ENCODE measurements around the gene CGNL1.

The CGNL1 gene

DNA sequence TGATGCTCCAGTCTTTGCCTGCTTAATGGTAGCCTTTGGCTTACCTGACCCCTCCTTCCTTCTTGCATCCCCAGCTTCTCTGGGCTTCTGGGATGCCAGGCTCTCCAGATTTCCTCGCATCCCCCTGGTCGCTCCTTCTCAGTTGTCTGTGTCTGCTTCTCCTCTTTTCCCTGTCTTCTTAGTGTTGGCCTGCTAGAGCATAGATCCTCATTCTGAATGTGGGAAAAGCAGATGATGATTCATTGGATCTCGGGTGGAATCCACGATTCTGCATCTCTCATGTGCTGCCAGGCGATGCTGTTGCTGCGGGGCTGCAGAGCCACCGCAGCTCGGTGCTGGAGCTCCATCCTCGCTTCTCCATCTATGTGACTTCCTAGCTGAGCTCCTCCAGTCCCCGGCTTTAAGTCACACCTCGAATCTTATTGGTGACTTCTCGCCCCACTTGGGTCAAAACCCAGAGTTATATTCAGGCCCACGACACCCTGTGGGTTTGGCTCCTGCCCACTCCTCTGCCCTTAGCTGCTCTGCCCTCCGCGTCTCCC lies 47.4 kb downstream of the CGNL1 start:
- DNase-seq (ENCODE audit: low read depth, low spot score) = no peak

DNA sequence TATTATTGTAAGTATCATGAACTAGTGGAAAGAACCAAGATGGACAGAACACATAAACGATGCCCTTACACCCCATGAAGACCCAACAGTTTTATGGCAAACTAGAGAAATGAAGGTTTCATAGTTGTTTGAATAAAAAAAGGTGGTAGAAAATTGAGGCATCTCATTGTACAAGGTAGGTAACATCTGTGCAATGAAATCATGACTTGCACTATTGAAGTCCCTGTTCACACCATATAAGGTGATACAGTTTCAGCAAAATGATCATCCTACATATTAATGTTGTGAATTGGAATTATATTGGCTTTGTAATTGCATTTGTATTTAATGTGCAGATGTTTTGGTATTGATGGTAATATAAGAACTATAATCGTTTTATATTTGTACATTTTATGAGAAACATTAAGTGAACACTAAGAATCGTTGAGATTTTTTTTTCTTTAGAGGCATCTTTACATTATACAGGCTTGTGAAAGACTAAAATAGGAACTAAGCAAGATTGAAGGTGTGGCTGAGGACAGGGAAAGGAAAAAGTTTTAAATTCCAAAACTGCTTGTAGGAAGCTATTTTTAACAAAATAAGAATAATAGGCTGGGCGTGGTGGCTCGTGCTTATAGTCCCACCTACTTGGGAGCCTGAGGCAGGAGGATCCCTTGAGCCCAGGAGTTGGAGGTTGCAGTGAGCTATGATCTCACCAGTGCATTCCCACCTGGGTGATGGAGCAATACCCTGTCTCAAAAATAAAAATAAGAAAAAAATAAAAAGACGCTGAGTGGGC lies 48.5 kb downstream of the CGNL1 start:
- no peak for DNase-seq (ENCODE audit: low read depth, low spot score)

DNA sequence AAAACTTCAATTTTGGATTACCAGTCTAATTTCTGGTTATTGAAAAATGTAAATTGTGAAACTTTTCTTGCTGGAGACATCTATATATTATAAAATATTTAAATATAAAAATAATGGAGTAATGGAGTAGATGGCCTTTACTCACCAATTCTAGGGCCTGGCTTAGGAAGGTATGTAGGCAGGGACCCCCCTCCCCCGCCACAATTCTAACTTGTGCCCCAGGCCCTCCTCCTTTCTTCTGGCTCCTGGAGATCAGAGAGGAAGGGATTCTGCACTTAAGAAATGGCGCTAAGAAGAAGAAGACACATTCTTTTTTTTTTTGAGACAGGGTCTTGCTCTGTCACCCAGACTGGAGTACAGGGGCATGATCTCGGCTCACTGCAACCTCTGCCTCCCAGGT lies 49.5 kb downstream of the CGNL1 start:
- DNase-seq (ENCODE audit: low read depth, low spot score) = no peak

DNA sequence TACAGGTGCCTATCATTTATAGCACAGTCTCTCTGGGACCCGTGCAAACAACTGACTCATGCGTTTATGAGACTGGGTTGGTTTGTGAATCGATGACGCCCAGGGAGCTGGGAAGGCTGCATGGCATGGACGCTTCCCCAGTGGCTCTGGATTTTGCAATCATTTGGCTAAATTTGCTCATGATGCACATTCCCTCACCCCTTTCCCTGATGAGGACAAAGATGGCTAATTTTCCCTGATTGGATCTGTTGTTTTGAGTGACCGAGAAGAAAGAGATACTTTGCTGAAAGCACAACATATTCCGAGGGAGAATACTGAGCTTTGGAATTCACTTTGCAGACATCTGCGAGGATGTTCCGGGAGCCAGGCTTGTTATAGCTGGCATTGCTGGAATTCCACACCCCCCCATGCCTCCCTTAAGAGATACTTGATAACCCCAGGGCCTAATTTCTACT lies 51.1 kb downstream of the CGNL1 start:
- DNase-seq (ENCODE audit: low read depth, low spot score) = peak; percentile 60

DNA sequence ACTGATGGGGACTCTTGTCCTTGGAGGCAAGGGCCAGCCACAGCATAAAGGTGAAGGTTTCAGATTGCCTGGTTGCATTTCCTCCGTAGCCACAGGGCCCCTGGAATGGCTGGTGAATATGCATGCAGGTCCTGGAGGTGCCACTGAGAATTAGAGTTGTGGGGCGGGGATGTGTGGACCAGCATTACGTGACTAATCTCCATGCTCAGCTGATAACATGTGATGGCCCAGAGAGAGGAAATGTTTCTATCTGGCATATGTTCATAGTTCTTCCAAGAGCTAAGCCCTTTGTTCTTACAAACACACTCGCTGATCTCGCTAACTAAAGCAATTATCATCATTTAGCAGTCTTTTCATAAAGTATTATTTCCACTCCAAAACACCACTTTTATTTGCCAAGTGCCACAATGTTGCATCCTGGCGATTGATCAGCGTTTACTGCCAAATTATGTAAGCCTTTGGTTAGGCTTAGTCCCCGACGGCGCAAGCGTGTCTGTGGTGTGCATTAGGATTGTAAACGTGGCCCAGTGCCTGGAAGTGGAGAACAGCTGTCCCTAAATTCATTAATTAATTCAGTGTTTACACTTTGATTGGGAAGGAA lies 55.9 kb downstream of the CGNL1 start:
- DNase-seq (ENCODE audit: low read depth, low spot score) = peak; percentile 60

DNA sequence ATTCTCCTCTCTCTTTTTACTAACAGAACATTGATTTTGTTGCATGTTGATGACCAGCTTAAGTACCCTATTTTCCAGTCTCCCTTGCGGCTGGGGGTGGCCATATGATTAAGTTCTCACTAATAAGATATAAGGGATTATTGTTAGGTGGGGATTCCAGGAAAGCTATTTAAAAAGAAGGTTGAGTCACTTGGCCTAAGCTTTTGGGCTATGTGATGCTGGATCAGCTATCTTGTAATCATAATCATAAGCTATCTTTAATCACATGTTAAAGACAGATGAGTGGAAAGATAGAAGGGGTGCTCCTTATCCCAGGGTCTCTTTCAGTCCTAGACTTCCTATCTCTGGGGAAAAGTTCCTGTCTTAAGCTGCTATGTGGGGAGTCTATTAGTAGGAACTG lies 59.9 kb downstream of the CGNL1 start:
- DNase-seq (ENCODE audit: low read depth, low spot score) = no peak

DNA sequence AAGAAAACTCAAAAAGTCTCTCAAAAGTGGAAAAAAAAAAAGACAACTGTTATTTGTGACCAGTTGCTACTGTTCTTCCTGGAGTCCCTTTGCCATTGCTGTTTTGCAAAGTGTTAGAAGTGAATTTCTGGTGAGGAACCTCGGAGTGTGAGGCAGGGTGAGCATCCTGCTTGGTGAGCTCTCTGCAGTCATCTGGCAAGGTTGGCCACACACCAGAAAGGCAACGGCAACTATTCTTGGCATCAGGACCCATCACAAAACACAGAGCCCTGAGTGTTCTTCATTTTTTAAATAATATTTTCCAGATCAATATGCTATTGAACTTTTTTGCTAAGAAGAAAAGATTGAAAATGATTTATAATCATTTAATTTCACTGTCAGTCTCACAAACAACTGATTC lies 60.7 kb downstream of the CGNL1 start:
- no peak for DNase-seq (ENCODE audit: low read depth, low spot score)

DNA sequence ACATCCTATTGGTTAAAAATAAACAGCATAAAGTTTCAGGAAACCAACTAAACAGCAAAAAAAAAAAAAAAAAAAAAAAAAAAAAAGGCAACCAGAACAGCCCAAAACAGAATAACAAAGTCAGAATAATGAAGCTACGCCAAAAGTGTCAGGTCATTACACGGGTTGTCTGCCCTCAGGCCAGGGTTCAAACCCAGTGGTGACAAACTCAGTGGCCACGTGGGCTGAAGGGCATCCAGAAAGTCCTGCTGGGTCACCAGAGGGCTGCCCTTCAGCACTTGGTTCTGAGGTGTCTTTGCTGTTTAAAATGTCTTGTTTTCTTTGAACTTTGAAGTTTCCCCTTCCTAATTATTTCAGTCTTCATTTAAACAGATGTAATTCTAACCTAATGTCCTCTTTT lies 61.3 kb downstream of the CGNL1 start:
- DNase-seq (ENCODE audit: low read depth, low spot score) = no peak

DNA sequence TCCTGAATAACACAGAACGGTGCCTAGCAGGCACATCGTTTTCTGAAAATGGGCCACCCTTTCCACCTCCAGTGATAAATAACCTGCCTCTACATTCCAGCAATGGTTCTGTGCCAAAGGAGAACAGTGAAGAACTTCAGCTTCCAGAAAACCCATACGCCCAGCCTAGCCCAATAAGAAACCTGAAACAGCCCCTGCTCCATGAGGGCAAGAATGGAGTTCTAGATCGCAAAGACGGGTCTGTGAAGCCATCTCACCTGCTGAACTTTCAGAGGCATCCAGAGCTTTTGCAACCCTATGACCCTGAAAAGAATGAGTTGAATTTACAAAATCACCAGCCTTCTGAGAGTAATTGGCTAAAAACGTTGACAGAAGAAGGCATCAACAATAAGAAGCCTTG lies 61.9 kb downstream of the CGNL1 start:
- DNase-seq (ENCODE audit: low read depth, low spot score) = no peak

DNA sequence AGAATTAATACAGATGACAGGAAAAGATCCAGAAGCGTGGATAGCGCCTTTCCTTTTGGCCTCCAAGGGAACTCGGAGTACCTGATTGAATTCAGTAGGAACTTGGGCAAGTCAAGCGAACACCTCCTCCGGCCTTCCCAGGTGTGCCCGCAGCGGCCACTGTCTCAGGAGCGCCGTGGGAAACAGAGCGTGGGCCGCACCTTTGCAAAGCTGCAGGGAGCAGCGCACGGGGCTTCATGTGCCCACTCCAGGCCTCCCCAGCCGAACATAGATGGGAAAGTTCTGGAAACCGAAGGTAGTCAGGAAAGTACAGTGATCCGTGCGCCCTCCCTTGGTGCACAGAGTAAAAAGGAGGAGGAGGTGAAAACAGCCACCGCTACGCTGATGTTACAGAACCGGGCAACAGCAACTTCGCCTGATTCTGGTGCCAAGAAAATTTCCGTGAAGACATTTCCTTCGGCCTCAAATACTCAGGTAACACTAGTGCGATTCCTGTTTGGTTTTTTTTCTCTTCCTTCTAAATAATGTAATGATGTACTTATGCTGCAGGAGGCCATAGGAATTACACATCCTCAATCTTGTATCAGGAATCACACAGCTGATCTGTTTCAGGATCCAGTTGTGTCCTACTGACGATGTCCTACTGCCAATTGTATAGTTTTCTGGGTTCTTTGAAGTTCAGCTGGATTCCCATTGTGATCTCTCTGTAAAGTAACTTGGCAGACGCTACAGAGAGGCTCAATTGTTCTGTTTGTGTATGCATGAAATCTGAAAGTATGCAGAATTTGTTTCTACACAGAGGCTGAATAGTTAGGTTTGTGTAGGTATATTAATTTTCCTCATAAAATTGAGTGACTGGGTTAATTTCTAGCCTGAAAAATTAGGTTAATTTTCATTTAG lies 63.1 kb downstream of the CGNL1 start:
- no peak for DNase-seq (ENCODE audit: low read depth, low spot score)

DNA sequence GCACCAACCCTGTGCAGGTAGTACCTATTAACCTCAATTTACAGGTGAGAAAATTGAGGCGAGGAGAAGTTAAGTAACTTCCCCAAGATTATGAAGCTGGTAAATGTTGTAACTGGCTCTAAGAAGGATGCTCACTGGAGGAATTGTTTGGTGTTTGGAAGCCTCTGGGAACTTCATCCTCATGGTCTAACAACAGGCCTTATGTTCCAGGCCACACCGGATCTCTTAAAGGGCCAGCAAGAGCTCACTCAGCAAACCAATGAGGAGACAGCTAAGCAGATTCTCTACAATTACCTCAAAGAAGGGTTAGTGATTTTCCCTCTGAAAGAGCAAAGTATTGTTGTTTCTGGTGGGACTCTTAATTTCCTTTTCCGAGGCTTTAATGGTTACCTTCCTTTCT lies 63.9 kb downstream of the CGNL1 start:
- no peak for DNase-seq (ENCODE audit: low read depth, low spot score)

DNA sequence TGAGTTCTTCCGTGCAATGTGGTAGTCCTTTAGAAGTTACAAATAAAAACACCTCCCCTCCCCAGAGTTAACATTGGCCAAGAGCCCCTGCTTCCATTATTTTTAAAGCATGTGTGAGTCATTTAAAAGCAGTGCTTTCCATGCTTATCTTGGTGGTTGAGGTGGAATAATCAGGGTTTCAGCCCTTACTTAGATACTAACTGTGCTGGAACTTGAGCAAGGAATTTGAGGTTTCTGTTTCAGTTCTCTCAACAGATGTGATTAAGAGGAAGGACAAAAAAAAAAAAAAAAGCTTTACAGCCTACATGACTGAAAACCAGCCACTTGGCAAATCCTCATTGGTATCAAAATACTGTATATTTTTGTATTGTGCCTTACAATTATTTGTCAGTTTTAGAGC lies 64.5 kb downstream of the CGNL1 start:
- no peak for DNase-seq (ENCODE audit: low read depth, low spot score)

DNA sequence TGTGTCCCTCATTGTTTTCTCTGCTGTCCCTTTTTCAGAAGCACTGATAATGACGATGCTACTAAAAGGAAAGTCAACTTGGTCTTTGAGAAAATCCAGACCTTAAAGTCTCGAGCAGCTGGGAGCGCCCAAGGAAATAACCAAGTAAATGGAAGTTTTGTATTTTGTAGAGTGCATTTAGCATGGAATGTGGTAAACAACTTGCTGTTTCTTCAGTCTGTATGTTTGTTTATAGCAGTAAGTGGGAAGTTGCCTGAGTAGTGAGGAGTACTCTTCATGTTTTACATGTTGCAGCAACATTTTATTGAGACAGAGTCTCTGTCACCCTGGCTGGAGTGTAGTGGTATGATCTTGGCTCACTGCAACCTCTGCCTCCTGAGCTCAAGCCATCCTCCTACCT lies 66.0 kb downstream of the CGNL1 start:
- DNase-seq (ENCODE audit: low read depth, low spot score) = no peak

DNA sequence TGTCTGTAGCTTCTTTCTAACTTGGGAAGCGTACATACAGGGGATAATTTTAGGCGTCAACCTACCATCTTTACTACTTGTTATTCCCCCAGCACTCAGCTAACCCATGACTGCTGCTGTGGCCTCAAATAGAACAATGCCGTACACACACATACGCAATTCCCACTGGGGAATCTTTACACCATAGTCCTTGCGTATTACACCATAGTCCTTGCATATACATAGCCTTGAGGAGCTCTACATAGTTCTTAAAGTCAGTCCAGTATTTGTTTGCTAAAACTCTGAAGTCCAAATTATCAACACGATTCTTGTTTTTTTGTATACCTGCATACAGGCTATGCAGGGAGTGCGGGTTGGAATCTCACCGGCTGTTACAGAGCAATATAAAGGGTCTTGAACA lies 67.2 kb downstream of the CGNL1 start:
- DNase-seq (ENCODE audit: low read depth, low spot score) = no peak

DNA sequence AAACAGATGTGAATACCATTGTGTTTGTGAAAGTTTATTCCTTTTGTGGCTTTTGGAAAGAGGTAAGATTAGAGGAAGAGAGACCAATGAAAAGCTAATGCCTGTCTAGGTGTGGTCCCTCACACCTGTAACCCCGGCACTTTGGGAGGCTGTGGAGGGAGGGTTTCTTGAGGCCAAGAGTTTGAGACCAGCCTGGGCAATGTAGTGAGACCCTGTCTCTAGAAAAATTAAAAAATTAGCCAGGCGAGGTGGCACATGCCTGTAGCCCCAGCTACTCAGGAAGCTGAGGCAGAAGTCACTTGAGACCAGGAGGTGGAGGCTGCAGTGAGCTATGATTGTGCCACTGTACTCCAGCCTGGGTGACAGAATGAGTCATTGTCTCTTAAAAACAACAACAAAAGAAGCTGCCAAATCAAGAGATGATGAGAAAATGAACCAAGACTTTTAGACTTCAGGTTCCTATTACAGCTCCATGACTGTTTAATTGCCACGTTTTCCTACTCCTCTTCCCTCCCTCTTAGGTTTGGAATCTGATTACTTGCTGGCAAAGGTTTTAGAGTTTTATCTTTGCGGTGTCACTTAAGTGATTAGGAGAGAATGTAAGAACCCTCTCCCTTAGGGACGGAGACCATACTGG lies 68.7 kb downstream of the CGNL1 start:
- no peak for DNase-seq (ENCODE audit: low read depth, low spot score)

DNA sequence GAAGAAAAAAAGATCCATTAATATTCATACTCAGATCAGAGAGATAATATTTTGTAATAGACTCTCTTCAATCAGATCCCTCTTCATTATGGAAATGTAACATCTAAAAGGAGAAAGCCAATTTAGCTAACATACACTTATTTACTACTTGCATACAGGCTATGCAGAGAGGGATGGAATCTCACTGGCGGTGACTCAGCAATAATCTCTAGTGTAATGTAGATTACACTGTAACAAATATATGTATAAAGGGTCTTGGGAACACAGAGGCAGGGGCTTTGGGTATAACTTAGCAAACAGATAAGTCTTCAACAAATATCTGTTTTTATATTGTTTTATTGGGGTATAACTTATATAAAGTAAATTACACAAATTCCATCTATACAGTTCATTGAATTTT lies 69.6 kb downstream of the CGNL1 start:
- no peak for DNase-seq (ENCODE audit: low read depth, low spot score)

DNA sequence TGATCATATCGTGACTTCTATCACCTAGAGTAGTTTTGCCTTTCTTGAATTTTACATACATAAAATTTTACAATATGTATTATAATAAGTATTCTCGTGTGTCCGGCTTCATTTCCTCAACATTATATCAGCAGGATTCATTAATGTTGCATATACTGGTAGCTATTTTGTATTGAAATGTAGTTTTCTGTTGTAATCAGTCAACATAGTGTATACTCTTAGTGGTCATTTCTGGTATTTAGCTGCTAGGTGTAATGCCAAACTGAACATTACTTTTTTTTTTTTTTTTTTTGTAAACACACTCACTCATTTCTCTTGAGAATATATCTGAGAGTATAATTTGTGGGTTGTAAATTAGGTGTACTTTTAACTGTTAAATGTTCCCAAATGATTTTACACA lies 70.1 kb downstream of the CGNL1 start:
- DNase-seq (ENCODE audit: low read depth, low spot score) = no peak

DNA sequence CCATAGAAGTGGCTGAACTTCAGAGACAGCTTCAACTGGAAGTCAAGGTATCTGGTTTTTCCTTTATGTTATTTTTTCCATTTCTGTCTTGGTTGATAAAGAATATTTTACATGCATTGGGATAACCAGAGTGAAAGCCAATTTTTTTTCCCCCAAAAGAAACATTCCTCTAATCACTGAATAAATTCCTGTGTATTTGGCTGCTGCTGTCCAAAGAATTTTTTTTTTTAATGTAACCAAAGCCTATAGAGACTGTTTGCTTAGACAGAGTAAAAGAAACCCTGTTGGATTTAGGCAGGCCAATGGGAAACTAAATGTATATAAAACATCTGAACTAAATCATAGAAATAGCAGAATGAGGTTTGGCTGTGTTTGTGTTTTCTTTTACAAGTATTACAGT lies 75.2 kb downstream of the CGNL1 start:
- no peak for DNase-seq (ENCODE audit: low read depth, low spot score)

DNA sequence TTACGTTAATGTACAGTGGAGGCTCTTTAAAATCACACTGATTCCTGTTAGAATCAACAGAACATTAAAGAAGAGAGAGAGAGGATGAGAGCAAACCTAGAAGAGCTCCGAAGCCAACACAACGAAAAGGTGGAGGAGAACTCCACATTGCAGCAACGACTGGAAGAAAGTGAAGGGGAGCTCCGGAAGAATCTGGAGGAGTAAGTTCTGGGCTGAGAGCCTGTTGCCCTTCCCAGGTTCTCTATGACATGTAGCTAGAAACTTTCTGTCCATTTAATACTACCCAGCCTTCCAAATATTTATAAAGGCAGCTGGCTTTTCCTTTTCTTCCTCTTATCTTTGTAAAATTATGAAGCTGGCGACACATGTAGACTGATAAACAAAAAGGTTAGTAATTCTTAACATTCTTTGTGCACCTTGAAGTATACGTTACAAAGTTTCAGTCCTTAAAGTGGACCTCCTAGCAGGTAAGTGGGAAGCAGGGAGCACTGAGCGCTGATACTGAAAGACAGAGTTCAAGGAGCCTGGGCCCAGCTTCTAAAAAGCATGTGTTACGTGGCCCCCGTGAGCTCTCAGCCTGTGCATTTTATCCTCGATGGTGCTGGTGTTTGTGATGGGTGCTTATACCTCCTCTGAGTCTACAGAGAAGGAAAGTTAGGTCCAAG lies 75.9 kb downstream of the CGNL1 start:
- DNase-seq (ENCODE audit: low read depth, low spot score) = no peak

DNA sequence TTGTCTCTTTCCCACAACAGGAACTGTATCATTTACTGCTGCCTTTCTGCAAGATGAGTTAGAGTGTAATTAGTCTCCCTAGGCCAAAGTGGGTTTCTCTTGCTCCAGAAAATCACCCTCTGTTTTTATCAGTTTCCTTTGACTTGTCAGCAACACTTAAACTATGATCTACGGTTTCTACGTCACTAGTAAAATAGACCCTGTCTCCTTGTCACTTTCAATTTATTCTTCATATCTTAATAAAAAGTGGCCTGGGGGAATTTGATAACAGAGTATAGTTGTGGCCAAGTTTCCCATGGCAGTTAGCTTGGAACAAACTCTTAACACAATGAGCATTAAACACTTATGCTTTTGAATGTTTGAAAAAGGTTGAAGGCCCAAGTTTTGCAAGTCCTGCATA lies 79.6 kb downstream of the CGNL1 start:
- DNase-seq (ENCODE audit: low read depth, low spot score) = no peak

DNA sequence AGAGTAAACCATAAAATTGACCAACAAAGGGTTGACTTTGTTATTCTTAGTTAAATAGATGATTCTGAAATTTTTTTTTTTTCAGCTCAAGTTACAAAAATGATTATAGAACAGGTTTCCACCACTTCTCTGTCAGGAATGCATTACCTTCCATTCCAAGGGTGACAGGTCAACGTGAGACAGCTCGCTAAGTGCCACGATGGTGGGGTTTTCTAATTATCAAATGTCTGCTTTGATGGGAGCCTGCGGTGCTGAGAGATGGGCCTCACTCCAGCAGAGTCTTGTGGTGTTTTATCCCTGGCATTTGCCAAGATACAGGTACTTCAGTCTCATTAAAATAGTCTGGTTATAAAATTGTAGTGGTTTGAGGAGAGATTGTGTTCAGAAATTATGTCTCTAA lies 80.3 kb downstream of the CGNL1 start:
- DNase-seq (ENCODE audit: low read depth, low spot score) = no peak
